Left lobe of liver (tissue), 2 donors: Measurements from ENCODE around the gene IL13. TPM values are rescaled to one million over a fixed set of nuclear protein-coding genes. Genes with fewer than 3 reads are reported as not detected.

Experiments
- ATAC-seq: fragments of 200-7000 bp; cut with Tn5 transposase; one replicate; pipeline ENCODE4 v1.9.1; 2020; ENCODE audit warnings: mild to moderate bottlenecking, moderate library complexity
- DNase-seq: peaks from one replicate; pipeline ENCODE4 v3.0.0-alpha.2; 2020; ENCODE audit warnings: low spot score
- total RNA-seq: library from RNA; stranded (reverse); gene quantifications from one replicate; pipeline ENCODE4 v1.2.1, GENCODE V29; 2021
- donor health status: DM: no; HTN: no; CAD: no; lungs with moderate emphysema.
- donor health status: DM: no; HTN: yes; CAD: no.

Gene IL13
- total RNA-seq, 1 donor from 2014 or later, result not detected

GRCh38 chr5:132655821-132656773, 1.9 kb upstream of the IL13 start:
- DNase-seq (no peak), ATAC-seq (peak; percentile 19)

DNA sequence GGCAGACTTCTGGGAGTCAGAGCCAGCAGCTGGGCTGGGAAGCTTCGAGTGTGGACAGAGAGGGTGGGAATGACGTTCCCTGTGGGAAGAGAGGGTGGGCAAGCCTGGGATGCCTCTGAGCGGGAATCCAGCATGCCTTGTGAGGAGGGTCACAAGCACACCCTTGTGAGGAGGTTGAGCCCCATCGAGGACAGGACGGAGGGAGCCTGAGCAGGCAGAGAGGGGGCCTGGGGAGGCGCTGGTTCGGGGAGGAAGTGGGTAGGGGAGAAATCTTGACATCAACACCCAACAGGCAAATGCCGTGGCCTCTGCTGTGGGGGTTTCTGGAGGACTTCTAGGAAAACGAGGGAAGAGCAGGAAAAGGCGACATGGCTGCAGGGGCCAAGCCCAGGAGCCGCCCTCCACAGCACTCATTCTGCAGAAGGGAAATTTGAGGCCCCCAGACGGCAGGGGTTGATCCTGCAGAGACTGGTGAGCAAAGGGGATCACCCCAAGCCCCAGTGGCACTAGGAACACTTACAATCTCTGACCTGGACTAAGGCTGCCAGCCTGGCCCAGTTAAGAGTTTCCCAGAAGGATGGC, 1.1 kb upstream of the IL13 start:
- no peak for DNase-seq
- ATAC-seq, result no peak

DNA sequence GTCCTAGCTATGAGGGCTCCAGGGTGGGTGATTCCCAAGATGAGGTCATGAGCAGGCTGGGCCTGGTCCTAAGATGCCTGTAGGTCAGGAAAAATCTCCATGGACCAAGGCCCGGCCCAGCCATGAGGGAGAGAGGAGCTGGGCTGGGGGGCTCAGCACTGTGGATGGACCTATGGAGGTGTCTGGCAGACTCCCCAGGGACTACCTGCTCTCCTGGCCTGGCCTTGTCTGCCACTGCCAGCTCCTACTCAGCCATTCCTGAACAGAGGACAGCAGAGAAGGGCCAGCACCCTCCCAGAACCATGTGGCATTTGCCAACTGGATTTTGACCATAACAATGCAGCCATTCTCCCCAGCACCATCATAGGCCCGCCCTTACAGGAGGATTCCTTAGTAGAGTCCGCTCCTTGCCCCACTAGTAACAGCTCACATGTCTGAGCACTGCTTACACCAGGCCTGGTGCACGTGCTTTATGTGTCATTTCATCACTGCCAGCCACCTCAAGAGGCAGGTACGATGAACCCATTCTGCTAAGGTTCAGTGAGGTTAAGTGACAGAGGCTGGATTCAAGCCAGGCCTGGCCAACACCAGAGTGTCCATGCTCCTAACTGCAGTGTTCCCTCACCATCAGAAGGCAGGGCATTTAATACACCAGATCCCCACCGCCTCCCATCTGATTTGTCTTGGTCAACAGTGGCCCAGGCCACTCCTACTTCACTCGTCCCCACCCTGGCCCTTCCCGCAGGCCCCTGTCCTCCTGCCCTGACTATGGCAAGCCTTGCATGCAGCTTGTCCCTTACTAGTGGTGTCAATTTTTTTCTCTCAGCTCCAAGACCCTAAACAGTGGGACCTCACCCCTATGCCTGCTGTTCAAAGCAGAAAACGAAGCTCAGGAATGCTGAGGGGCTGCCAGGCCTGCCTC, 669 bp downstream of the IL13 start:
- DNase-seq (peak; percentile 69), ATAC-seq (peak; percentile 74)

DNA sequence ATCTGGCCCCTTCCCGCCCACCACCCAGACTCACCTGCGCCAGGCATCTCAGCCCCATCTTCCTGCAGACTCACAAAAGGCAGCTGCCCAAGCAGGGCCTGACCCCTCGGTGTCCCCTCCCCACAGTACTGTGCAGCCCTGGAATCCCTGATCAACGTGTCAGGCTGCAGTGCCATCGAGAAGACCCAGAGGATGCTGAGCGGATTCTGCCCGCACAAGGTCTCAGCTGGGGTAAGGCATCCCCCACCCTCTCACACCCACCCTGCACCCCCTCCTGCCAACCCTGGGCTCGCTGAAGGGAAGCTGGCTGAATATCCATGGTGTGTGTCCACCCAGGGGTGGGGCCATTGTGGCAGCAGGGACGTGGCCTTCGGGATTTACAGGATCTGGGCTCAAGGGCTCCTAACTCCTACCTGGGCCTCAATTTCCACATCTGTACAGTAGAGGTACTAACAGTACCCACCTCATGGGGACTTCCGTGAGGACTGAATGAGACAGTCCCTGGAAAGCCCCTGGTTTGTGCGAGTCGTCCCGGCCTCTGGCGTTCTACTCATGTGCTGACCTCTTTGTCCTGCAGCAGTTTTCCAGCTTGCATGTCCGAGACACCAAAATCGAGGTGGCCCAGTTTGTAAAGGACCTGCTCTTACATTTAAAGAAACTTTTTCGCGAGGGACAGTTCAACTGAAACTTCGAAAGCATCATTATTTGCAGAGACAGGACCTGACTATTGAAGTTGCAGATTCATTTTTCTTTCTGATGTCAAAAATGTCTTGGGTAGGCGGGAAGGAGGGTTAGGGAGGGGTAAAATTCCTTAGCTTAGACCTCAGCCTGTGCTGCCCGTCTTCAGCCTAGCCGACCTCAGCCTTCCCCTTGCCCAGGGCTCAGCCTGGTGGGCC, 1.9 kb downstream of the IL13 start:
- DNase-seq (no peak), ATAC-seq (no peak)

DNA sequence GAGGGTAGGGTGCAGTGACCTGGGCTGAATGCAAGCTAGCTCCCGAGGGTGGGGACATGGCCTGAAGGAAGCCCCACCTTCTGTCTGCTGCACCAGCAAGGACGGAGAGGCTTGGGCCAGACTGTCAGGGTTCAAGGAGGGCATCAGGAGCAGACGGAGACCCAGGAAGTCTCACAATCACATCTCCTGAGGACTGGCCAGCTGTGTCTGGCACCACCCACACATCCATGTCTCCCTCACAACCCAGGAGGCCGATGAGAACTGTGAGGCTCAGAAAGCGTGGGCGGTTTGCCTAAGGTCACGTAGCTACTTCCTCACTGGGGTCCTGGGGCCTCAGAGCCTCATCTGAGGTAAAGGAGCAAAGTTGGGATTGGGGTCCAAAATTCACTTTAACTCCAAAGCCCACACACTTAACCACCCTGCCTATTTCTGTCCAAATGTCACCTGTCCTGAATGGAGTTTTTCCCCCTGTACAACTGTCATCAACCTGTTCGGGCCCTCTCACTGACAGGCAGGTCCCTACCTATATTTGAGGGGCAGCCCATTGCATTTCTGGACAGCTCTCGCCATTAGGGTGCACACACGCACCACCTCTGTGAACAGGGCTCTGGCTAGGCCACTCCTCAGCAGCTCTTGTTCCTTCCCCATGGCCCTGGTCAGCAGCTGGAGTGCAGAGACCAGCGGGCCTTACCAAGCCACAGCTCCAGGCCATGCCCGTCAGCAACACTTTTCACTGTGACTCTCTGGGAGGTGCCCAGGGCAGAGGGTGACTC, 3.4 kb downstream of the IL13 start:
- DNase-seq (no peak), ATAC-seq (no peak)

DNA sequence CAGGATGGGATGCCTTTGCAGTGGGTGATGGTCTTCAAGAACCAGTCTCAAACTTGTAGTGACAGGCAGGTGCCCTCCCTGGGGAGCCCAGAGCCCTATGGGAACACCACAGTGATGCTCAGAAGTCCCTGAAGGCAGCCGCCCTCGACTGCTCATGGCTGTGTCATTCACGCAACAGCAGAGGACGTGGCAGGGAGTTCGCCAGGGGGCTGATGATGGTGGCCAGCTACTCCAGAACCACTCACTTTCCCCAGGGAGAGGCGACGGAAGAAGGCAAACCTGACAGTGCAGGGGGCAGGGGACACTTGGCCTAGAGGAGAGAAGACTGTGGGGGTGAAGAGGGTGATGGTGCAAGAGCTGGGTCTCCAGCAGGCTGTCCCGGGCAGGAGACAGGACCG, 4.0 kb downstream of the IL13 start:
- DNase-seq, result no peak
- no peak for ATAC-seq

GRCh38 chr5:132662925-132663770, 5.2 kb downstream of the IL13 start:
- ATAC-seq (no peak), DNase-seq (no peak)

- no peak for ATAC-seq
- no peak for DNase-seq
These were observed 6.1 kb downstream of the IL13 start for GRCh38 chr5:132663771-132664695.

- no peak for ATAC-seq
- no peak for DNase-seq
These were observed 6.8 kb downstream of the IL13 start for GRCh38 chr5:132664696-132665209.

DNA sequence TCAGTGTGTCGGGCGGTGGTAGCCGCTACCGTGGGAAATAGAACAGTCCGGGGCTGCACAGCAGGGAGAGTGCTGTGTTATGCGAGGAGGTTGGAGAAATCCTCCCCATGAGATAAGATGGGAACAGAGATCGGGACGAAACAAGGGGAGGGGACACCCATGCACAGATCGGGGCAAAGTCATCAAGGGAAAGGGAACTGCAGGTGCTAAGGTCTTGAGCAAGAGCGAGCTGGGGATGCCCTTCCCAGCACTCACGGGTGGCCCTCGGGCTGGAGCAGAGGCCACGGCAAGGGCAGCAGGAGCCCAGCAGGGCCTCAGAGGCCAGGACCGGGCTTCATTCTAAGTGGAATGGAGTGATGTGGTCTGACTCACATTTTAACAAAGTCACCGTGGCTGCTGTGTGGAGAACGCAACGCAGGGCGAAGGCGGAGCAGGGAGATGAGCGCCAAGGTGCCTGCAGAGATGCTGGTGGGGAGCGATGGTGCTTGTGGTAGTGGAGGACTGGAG, 7.7 kb downstream of the IL13 start:
- no peak for ATAC-seq

DNA sequence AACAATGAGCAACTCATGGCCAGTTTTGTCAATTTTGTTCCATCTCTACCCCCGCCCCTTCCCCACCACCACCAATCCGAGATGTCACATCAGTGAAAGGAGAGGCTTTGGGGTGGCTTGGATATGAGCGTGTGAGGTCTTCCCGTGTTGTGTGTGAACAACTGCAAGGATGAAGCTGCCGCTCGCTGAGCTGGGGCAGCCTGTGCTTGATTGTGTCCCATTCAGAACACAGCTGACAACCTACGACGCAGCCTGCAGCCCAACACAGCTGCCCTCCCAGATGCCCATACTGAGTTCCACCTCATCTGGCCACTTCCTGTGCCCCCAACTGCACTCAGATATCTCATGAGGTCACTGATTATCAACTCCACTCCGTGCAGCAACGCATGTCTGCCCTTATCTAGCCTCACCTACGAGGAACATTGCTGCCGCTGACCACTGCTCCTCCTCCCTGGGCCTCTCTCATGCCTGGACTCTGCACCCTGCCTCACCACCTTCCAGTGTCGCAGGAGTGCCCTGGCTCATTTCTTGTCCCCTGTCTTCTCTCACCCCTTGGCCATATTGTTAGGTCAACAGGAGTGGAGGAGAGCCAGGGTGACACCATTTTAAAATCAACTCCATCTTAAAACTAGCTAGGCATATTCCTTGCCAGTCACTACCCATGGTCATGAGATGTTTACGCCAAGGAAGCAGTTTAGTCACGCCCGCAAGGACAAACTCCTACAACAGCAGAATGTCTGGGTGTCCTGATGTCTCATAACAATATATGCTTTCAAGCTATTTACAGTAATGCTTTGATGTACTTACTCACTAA, 8.5 kb downstream of the IL13 start:
- no peak for DNase-seq
- no peak for ATAC-seq

More for the DNA sequence above, 7.7 kb downstream of the IL13 start:
- DNase-seq, result no peak

DNA sequence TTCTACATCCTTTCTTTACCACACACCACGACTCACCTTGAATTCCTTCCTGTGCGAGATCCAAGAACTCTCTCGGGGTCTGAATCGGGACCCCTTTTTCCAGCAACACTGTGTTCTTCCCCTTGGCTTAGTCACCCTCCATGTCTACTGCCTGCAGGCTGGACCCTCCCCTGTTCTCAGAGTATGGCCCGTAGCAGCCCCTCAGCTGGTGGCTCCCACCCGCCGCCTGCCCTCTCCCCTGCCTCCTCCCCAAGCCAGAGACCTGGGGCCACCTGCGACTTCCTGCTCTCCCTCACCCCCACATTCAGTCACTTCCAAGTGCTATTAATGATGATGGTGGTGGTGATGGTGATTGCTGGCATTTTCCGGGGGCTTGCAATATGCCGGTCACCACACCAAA, 9.3 kb downstream of the IL13 start:
- ATAC-seq, result no peak
- DNase-seq, result no peak

- ATAC-seq, result no peak
- DNase-seq, result no peak
These were observed 10.1 kb downstream of the IL13 start for GRCh38 chr5:132667761-132668705.

DNA sequence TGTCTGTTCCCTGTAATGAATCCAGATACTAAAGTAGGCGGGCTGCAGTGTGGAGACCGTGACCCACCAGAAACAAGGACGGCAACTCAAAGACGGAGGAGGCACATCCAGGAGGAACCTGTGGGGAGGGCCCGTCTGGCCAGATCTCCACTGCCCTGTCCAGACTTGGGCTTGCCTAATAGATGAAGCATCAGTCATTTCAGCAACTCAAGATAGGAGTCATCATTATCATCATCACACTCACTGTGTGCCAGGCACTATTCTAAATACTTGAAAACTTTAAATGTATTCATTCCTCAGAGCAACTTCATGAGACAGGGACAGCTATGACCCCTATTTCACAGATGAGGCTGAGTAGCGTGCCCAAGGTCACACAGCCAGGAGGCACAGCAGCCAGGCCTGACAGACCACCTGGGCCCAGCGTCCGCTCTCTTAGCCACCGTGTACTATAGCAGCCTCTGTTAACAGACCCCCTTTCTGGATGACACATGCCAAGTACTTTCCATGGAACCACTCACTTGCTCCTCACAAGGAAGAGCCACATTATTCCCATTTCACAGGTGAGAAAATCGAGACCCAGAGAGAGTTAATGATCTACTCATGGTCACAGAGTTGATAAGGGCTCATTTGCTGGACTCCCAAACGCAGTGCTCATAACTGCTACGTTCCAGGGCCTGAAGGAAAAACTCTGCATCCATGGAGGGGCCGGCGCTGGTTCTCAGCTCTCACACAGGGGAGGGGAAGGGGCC, 10.9 kb downstream of the IL13 start:
- ATAC-seq (no peak), DNase-seq (no peak)
